K562 (cell line): ENCODE results near the gene IFNG-AS1. TPM values are rescaled to one million over a fixed set of nuclear protein-coding genes. Genes with fewer than 3 reads are reported as not detected.

Source experiments
- ATAC-seq: fragments of 200-7000 bp; cut with Tn5 transposase; 3 replicates; pipeline ENCODE4 v1.9.1; 2020; ENCODE audit warnings: moderate library complexity
- BruUV-seq: library from RNA; stranded (reverse); fragments of 400-500 nt; replicated peaks from 2 replicates; lab custom pipeline; 2021; lab: Mats Ljungman, UMichigan
- CTCF ChIA-PET: fragments of 300-600 bp; formaldehyde crosslinking; extraction: SDS; loops from one replicate; lab custom pipeline; 2021; ENCODE audit warnings: low intra/inter-chr PET ratio; lab: Yijun Ruan, JAX
- POLR2A ChIA-PET: fragments of 300-600, 350-650 bp; sonication (Branson Sonifier 250); formaldehyde crosslinking; extraction: SDS; loops from one replicate; lab custom pipeline; 2021; ENCODE audit warnings: antibody characterized with exemption, inconsistent platforms; lab: Yijun Ruan, JAX
- DNase-seq, 4 experiments: peaks; one replicate each; pipeline versions ENCODE4 v3.0.0 to v3.0.0-alpha.2; 2011 to 2018; ENCODE audit warnings: low spot score in 3 of 4, mixed read lengths in 3 of 4; ENCODE audit errors: extremely low read depth in 1 of 4
- FAIRE-seq: peaks from 2 replicates; lab custom pipeline; 2011; peaks lifted over from hg19 to GRCh38; lab: Jason Lieb, UNC
- H2AFZ ChIP-seq: 2 replicates; pipeline ENCODE4 v1.6.0; 2011; ENCODE audit warnings: low read depth, low read length, control low read depth, inconsistent platforms
- H3K27ac ChIP-seq: fragments of 200-600 bp; 3 replicates; pipeline ENCODE4 v1.8.0; 2011; ENCODE audit warnings: low read depth, mild to moderate bottlenecking, control low read depth, inconsistent platforms, low read length, moderate library complexity, mixed read lengths; ENCODE audit errors: extremely low read depth
- H3K27me3 ChIP-seq, 2 experiments: fragments of 300-600 bp in 1 of 2; 2 replicates in 1 of 2; 3 replicates in 1 of 2; pipeline versions ENCODE4 v1.6.0 to v1.8.0; 2011; ENCODE audit warnings: inconsistent platforms in 2 of 2, low read length in 2 of 2, mild to moderate bottlenecking in 1 of 2, mixed read lengths in 1 of 2, moderate library complexity in 1 of 2; ENCODE audit not compliant: control insufficient read depth in 2 of 2, insufficient read depth in 2 of 2
- H3K36me3 ChIP-seq: fragments of 300-600 bp; 3 replicates; pipeline ENCODE4 v1.8.0; 2011; ENCODE audit warnings: mild to moderate bottlenecking, low read length, inconsistent platforms; ENCODE audit not compliant: control insufficient read depth, insufficient read depth
- H3K4me1 ChIP-seq, 2 experiments: fragments of 200-600 bp in 1 of 2; replicated peaks in 1 of 2; 2 replicates in 1 of 2; 3 replicates in 1 of 2; pipeline versions ENCODE4 v1.5.1 to v1.8.0; 2011; ENCODE audit warnings: inconsistent platforms in 2 of 2, low read length in 2 of 2, mild to moderate bottlenecking in 1 of 2, mixed read lengths in 1 of 2, moderate library complexity in 1 of 2; ENCODE audit not compliant: control insufficient read depth in 2 of 2, insufficient read depth in 2 of 2
- H3K4me2 ChIP-seq: 2 replicates; pipeline ENCODE4 v1.6.1; 2011; ENCODE audit warnings: low read length, control low read depth, inconsistent platforms, mixed read lengths; ENCODE audit not compliant: insufficient read depth
- H3K4me3 ChIP-seq: fragments of 200-600 bp; sonication (generic), shearing (Covaris generic); 2 replicates; pipeline ENCODE4 v1.5.1; 2016; ENCODE audit warnings: control low read depth, inconsistent platforms
- H3K79me2 ChIP-seq: fragments of 200-600 bp; 3 replicates; pipeline ENCODE4 v1.8.0; 2011; ENCODE audit warnings: low read length, inconsistent platforms; ENCODE audit not compliant: control insufficient read depth, insufficient read depth
- H3K9ac ChIP-seq, 2 experiments: 2 replicates each; pipeline versions ENCODE4 v1.6.0 to v1.6.1; 2011; ENCODE audit warnings: low read depth in 2 of 2, low read length in 2 of 2, control low read depth in 1 of 2, inconsistent platforms in 1 of 2, mild to moderate bottlenecking in 1 of 2, mixed read lengths in 1 of 2; ENCODE audit not compliant: insufficient read depth in 1 of 2
- H3K9me1 ChIP-seq: one replicate; pipeline ENCODE4 v1.6.0; 2011; ENCODE audit warnings: inconsistent platforms, mild to moderate bottlenecking, low read length, moderate library complexity; ENCODE audit not compliant: control insufficient read depth, insufficient read depth
- H3K9me3 ChIP-seq: replicated peaks from 2 replicates; pipeline ENCODE4 v1.5.1; 2011; ENCODE audit warnings: low read depth, low read length, inconsistent platforms; ENCODE audit not compliant: control insufficient read depth, insufficient read depth
- H4K20me1 ChIP-seq: replicated peaks from 2 replicates; pipeline ENCODE4 v1.6.1; 2011; ENCODE audit warnings: low read length, inconsistent platforms, mixed read lengths; ENCODE audit not compliant: control insufficient read depth, insufficient read depth
- GABPB2 ChIP-seq: fragments of 250-450 bp; sonication (Bioruptor Pico); conservative IDR thresholded peaks from 2 replicates; pipeline ENCODE4 v1.5.1; 2021; ENCODE audit warnings: mild to moderate bottlenecking
- POLR2A ChIP-seq: fragments of 450-650 bp; conservative IDR thresholded peaks from 2 replicates; pipeline ENCODE4 v1.6.1; 2016
- RUNX1 ChIP-seq: sonication (generic); IDR thresholded peaks from 2 replicates; pipeline ENCODE4 v1.6.1; 2016; ENCODE audit warnings: antibody characterized with exemption, low read depth
- SMC3 ChIP-seq: conservative IDR thresholded peaks from 2 replicates; pipeline ENCODE4 v1.6.1; 2011; ENCODE audit warnings: low read depth, low read length, improper control_type of control experiment; ENCODE audit not compliant: insufficient read depth
- TEAD2 ChIP-seq: fragments of 450-650 bp; IDR thresholded peaks from 2 replicates; pipeline ENCODE4 v1.6.1; 2016; ENCODE audit warnings: missing genetic modification characterization, control low read depth, missing compliant biosample characterization
- ZFP1 ChIP-seq: fragments of 450-650 bp; formaldehyde crosslinking; IDR thresholded peaks from 2 replicates; pipeline ENCODE4 v1.4.0; 2020; ENCODE audit warnings: mild to moderate bottlenecking, mixed read lengths
- WGBS: fragments of 100-300 bp; shearing (Covaris generic); methylation state at CpG from one replicate; pipeline ENCODE4 v1.1.6; 2016; ENCODE audit warnings: low coverage, mixed read lengths; ENCODE audit not compliant: insufficient coverage; ENCODE audit errors: missing lambda C conversion rate; 5-methylcytosine and 5-hydroxymethylcytosine counted together
- in situ Hi-C: fragments of 300-500 bp; cut with MboI; formaldehyde crosslinking; loops from 4 replicates; pipeline ENCODE4 v1.15.0; 2018; ENCODE audit warnings: inconsistent platforms, mixed read lengths
- intact Hi-C: fragments of 100-400 bp; cut with micrococcal nuclease; formaldehyde crosslinking; loops from 2 replicates; pipeline ENCODE4 v1.14.2; 2022
- polyA plus RNA-seq, 8 experiments: library from polyadenylated mRNA; depleted of rRNA in 4 of 8; stranded (reverse) in 5 of 8; unstranded in 3 of 8; fragments of >200 nt; fragmentation: Nextera tagmentation in 2 of 8; fragmentation: Illumina TruSeq in 1 of 8; extraction: Ambion mirVana in 2 of 8; extraction: Trizol in 1 of 8; gene quantifications; 2 replicates each; pipeline versions ENCODE4 v1.2.1 to v1.2.3, GENCODE V29; 2011 to 2014; ENCODE audit warnings: inconsistent platforms in 1 of 8, missing spikeins in 1 of 8
- total RNA-seq, 7 experiments: library from RNA; depleted of rRNA in 6 of 7; stranded (reverse); fragments of >200 nt in 6 of 7; fragmentation: Illumina TruSeq in 2 of 7; extraction: Trizol in 2 of 7; gene quantifications; 2 replicates each; pipeline versions ENCODE4 v1.2.1 to v1.2.3, GENCODE V29; 2011 to 2021; ENCODE audit warnings: low replicate concordance in 1 of 7
- TF ChIP-seq, protein P1 (sequence below): IDR thresholded peaks from 2 replicates; pipeline ENCODE4 v1.6.1; 2012; ENCODE audit warnings: low read depth, low read length, improper control_type of control experiment, borderline replicate concordance
- TF ChIP-seq, protein P2 (sequence below), 3 experiments: IDR thresholded peaks in 2 of 3; conservative IDR thresholded peaks in 1 of 3; 2 replicates each; pipeline ENCODE4 v1.5.1; 2011 to 2012; ENCODE audit warnings: low read length in 3 of 3, mild to moderate bottlenecking in 3 of 3, control low read depth in 2 of 3, improper control_type of control experiment in 1 of 3, inconsistent platforms in 1 of 3, low read depth in 1 of 3, mixed read lengths in 1 of 3, moderate library complexity in 1 of 3; ENCODE audit not compliant: insufficient read depth in 2 of 3
- TF ChIP-seq, protein P3 (sequence below): fragments of 450-650 bp; formaldehyde crosslinking; IDR thresholded peaks from 2 replicates; pipeline ENCODE4 v1.4.0; 2020; ENCODE audit warnings: mild to moderate bottlenecking, moderate library complexity

The IFNG-AS1 gene
- total and polyA plus RNA-seq, 9 of the 15 experiments (the other 6 are each of a cell fraction or from before 2014, with no cell fraction given) = not detected

DNA sequence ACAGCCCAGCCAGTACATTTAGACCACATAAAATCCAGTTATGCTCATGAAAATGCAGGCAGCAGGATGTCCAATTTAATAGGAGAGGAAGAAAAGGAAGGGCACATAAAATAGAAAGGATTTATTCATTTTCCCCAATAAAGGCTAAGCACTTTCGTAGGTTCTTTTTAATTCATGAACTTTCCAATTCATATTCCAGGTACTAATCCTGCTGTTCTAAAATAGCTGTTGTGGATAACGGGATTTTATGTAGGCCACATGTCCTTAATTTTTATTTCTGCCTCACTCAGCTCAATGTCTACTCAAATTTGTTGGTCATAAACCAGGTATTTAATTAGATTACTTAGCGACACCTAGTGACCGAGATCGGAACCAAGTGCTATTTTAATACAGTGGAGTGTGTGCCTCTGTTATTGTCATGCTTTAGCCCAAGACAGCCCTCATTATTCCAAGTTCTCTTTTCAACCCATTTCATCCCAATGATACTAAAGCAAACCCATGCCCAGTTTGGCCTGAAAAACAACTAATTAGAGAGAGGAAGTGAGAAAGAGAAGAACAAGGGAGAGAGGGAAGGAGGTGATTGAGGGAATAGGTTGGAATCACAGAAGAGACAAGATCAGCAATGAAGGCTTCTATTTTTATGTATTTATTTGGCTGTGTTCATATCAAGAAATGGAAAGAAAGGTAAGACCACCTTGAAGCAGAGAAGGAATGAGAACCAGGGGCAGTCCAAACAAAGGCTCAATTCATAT is 45.9 kb upstream of the IFNG-AS1 start:
- Histone ChIP-seq H3K4me2 (no peak overlapping the region), H3K4me3 (no peak overlapping the region), H3K36me3 (no peaks in the 10 kb centered on the region), H3K9ac (no peak overlapping the region), H2AFZ (no peak overlapping the region), H4K20me1 (no peaks in the 10 kb centered on the region), H3K27me3 (no peaks in the 10 kb centered on the region; a peak in 2 of 5 replicates), H3K9me1 (no peaks in the 10 kb centered on the region), H3K9me3 (no peaks in the 10 kb centered on the region), H3K79me2 (no peaks in the 10 kb centered on the region), H3K4me1 (no peaks in the 10 kb centered on the region), H3K27ac (no peak overlapping the region)
- in situ Hi-C loops = loop anchor here (5.0 kb wide), 1 partner anchor 586 kb away; no protein-coding TSS in a partner anchor
- intact Hi-C loops = loop anchor here (2.0 kb wide), 1 partner anchor 587 kb away; no protein-coding TSS in a partner anchor
- 4% methylated on average over 5 of the region's 5 CpGs for WGBS
- peak; percentile 82 for ATAC-seq
- DNase-seq = peak; percentile 11 to 62 (median 23)
- FAIRE-seq = peak; percentile 95
- ChIA-PET CTCF (interaction anchor here (0.5 to 4.2 kb wide), 2 partner anchors 156 to 587 kb away, joined by 3 to 24 read pairs; no protein-coding TSS in a partner anchor), POLR2A (interaction anchor here (0.7 to 1.3 kb wide), 2 partner anchors 18 to 485 kb away, joined by 3 read pairs; no protein-coding TSS in a partner anchor)
- no TSS peak for BruUV-seq
- TF ChIP-seq SMC3 (0 out of 2 replicates have a peak, but pooled peaks have one; percentile 38), ZFP1 (no peak), GABPB2 (no peak), POLR2A (no peak), RUNX1 (no peak), TEAD2 (tag) (no peak)
- TF ChIP-seq, protein P1, sequence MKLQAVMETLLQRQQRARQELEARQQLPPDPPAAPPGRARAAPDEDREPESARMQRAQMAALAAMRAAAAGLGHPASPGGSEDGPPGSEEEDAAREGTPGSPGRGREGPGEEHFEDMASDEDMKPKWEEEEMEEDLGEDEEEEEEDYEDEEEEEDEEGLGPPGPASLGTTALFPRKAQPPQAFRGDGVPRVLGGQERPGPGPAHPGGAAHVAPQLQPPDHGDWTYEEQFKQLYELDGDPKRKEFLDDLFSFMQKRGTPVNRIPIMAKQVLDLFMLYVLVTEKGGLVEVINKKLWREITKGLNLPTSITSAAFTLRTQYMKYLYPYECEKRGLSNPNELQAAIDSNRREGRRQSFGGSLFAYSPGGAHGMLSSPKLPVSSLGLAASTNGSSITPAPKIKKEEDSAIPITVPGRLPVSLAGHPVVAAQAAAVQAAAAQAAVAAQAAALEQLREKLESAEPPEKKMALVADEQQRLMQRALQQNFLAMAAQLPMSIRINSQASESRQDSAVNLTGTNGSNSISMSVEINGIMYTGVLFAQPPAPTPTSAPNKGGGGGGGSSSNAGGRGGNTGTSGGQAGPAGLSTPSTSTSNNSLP = peak; percentile 79; the same call in 1 of the 2 replicates
- TF ChIP-seq, protein P2, sequence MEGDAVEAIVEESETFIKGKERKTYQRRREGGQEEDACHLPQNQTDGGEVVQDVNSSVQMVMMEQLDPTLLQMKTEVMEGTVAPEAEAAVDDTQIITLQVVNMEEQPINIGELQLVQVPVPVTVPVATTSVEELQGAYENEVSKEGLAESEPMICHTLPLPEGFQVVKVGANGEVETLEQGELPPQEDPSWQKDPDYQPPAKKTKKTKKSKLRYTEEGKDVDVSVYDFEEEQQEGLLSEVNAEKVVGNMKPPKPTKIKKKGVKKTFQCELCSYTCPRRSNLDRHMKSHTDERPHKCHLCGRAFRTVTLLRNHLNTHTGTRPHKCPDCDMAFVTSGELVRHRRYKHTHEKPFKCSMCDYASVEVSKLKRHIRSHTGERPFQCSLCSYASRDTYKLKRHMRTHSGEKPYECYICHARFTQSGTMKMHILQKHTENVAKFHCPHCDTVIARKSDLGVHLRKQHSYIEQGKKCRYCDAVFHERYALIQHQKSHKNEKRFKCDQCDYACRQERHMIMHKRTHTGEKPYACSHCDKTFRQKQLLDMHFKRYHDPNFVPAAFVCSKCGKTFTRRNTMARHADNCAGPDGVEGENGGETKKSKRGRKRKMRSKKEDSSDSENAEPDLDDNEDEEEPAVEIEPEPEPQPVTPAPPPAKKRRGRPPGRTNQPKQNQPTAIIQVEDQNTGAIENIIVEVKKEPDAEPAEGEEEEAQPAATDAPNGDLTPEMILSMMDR (IDR thresholded peaks at IDR 0.05 in 2 of 3, conservative IDR thresholded peaks at IDR 0.05 in 1 of 3; ENCODE audit: insufficient read depth in 2 of 3, low read depth in 1 of 3, low read length in 3 of 3) = peak; percentile 30 to 75 (median 63); a peak in 4 of 6 replicates
- TF ChIP-seq, protein P3, sequence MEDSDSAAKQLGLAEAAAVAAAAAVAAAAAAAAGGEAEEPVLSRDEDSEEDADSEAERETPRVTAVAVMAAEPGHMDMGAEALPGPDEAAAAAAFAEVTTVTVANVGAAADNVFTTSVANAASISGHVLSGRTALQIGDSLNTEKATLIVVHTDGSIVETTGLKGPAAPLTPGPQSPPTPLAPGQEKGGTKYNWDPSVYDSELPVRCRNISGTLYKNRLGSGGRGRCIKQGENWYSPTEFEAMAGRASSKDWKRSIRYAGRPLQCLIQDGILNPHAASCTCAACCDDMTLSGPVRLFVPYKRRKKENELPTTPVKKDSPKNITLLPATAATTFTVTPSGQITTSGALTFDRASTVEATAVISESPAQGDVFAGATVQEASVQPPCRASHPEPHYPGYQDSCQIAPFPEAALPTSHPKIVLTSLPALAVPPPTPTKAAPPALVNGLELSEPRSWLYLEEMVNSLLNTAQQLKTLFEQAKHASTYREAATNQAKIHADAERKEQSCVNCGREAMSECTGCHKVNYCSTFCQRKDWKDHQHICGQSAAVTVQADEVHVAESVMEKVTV (CRISPR knock-in tag) = peak; percentile 41; the same call in 1 of the 2 replicates
